ENCODE results near the gene KRTAP12-4. TPM values are rescaled to one million over a fixed set of nuclear protein-coding genes. Genes with fewer than 3 reads are reported as not detected.
"Not testable (repeated sequence)": the region's sequence is repeated elsewhere in the genome, so short reads cannot be mapped to it uniquely, and the experiment has no call there.

The KRTAP12-4 gene
- total RNA-seq, 4 donors from 2014 or later: not detected

DNA sequence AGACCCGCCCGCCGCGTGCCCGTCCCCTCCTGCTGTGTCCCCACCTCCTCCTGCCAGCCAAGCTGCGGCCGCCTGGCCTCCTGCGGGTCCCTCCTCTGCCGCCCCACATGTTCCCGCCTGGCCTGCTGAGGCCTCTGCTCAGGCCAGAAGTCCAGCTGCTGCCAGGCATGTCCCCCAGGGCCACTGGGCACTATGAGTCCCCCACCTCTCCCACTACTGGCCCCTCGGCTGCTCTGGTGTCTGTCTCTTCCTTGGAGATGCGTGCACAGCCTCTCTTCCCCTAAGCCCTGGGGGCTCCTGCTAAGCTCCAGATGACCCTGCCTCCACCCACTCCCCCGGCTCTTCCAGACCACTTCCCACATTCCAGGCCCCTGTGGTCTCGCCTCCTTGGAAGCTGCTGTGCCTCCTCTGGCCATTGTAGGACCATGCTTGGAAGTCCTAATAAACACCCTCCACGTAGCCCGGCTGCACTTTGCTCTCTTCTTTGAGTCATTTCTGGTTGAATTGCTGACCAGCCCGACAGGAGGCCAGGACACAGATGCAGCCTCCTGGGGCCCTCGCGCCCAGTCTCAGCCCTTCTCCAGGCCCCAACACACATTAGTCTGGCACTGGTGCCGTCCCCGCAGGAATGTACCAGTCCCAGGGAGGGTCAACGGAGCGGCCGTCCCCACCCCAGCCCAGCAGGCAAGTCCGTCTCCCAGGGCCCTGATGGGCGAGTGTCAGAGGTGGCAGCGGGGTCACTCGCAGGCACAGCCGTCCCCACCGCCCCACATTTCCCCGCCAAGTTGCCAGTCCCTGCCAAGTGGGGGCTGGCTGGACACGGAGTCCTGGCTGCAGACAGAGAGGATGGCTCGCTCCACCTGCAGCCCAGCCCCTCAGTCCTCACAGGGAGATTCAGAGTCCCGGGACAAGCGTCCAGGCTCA is 43.6 kb upstream of the KRTAP12-4 start:
- H3K4me1 ChIP-seq: no peaks in the 10 kb centered on the region
- peaks cover 73% of the 10 kb centered on the region for H3K27me3 ChIP-seq
- WGBS: 60% methylated on average over 16 of the region's 35 CpGs
- no peak overlapping the region for H3K27ac ChIP-seq
- no peaks in the 10 kb centered on the region for H3K9me3 ChIP-seq
- no peak overlapping the region for H3K4me3 ChIP-seq
- no peaks in the 10 kb centered on the region for H3K36me3 ChIP-seq
- DNase-seq (ENCODE audit: low spot score in 2 of 2): no peak
- no peak for TF ChIP-seq POLR2A (IDR thresholded peaks at IDR 0.05)

GRCh38 chr21:44697172-44697810 is 42.8 kb upstream of the KRTAP12-4 start, which contains the start of gene KRTAP10-12:
KRTAP10-12 (plus strand) TSS chr21:44697172; CDS start chr21:44697202, 30 bp downstream.
- not testable (repeated sequence) for H3K9me3 ChIP-seq; H3K4me3 ChIP-seq; H3K27ac ChIP-seq; H3K4me1 ChIP-seq; DNase-seq (ENCODE audit: low spot score in 2 of 2); H3K36me3 ChIP-seq
- H3K27me3 ChIP-seq: peaks cover 66% of the 10 kb centered on the region
- 53% methylated on average over 21 of the region's 21 CpGs for WGBS

GRCh38 chr21:44696572-44696971 is 42.1 kb upstream of the KRTAP12-4 start:
- TF ChIP-seq EP300 (IDR thresholded peaks at IDR 0.05): no peak
- no peak for TF ChIP-seq POLR2A (IDR thresholded peaks at IDR 0.05)
- TF ChIP-seq POLR2AphosphoS5 (IDR thresholded peaks at IDR 0.05): no peak
- TF ChIP-seq, protein P1, sequence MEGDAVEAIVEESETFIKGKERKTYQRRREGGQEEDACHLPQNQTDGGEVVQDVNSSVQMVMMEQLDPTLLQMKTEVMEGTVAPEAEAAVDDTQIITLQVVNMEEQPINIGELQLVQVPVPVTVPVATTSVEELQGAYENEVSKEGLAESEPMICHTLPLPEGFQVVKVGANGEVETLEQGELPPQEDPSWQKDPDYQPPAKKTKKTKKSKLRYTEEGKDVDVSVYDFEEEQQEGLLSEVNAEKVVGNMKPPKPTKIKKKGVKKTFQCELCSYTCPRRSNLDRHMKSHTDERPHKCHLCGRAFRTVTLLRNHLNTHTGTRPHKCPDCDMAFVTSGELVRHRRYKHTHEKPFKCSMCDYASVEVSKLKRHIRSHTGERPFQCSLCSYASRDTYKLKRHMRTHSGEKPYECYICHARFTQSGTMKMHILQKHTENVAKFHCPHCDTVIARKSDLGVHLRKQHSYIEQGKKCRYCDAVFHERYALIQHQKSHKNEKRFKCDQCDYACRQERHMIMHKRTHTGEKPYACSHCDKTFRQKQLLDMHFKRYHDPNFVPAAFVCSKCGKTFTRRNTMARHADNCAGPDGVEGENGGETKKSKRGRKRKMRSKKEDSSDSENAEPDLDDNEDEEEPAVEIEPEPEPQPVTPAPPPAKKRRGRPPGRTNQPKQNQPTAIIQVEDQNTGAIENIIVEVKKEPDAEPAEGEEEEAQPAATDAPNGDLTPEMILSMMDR (IDR thresholded peaks at IDR 0.05): no peak
- Histone ChIP-seq H3K27ac (no peak overlapping the region), H3K27me3 (peaks cover 58% of the 10 kb centered on the region), H3K9me3 (no peaks in the 10 kb centered on the region), H3K4me3 (no peak overlapping the region), H3K4me1 (no peaks in the 10 kb centered on the region), H3K36me3 (no peaks in the 10 kb centered on the region)
- no peak for DNase-seq (ENCODE audit: low spot score in 2 of 2)
- WGBS: 68% methylated on average over 10 of the region's 10 CpGs

- H3K27me3 ChIP-seq: peaks cover 49% of the 10 kb centered on the region
- TF ChIP-seq POLR2A (IDR thresholded peaks at IDR 0.05): no peak
- no peak for TF ChIP-seq POLR2AphosphoS5 (IDR thresholded peaks at IDR 0.05)
- TF ChIP-seq, protein P1 (IDR thresholded peaks at IDR 0.05): no peak
- TF ChIP-seq EP300 (IDR thresholded peaks at IDR 0.05): no peak
- no peak for DNase-seq (ENCODE audit: low spot score in 2 of 2)
Observed at GRCh38 chr21:44695641-44696040, 41.2 kb upstream of the KRTAP12-4 start.

DNA sequence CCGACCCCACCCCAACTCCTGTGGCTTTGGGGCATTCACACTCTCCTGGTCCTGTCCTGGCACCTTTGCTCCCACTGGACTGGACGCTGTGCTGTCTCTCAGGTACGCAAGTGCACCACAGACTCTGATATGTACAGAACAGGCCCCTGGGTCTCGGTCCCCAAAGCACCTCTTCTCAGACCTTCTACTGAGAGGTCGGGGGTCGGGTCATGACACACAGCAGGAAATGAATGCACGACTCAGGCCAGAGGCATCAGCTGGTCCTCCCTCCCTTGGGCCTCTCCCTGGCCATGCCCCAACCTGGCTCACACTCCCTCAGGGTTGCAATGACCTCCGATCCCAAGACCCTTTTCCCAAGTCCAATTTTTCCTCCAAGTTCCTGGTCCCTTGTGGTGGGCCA is 40.7 kb upstream of the KRTAP12-4 start:
- Histone ChIP-seq H3K4me3 (no peak overlapping the region), H3K9me3 (no peaks in the 10 kb centered on the region), H3K36me3 (no peaks in the 10 kb centered on the region), H3K27me3 (peaks cover 44% of the 10 kb centered on the region), H3K4me1 (no peaks in the 10 kb centered on the region), H3K27ac (no peak overlapping the region)
- DNase-seq (ENCODE audit: low spot score in 2 of 2): no peak
- TF ChIP-seq POLR2A (IDR thresholded peaks at IDR 0.05) (no peak), EP300 (IDR thresholded peaks at IDR 0.05) (no peak), POLR2AphosphoS5 (IDR thresholded peaks at IDR 0.05) (no peak)
- TF ChIP-seq, protein P1 (IDR thresholded peaks at IDR 0.05): no peak
- 71% methylated on average over 1 of the region's 8 CpGs for WGBS

More at GRCh38 chr21:44695641-44696040, 41.2 kb upstream of the KRTAP12-4 start:
- H3K4me1 ChIP-seq: no peaks in the 10 kb centered on the region
- H3K27ac ChIP-seq: no peak overlapping the region
- no peak overlapping the region for H3K4me3 ChIP-seq
- WGBS: 78% methylated on average over 8 of the region's 8 CpGs
- H3K36me3 ChIP-seq: no peaks in the 10 kb centered on the region
- no peaks in the 10 kb centered on the region for H3K9me3 ChIP-seq

- Histone ChIP-seq H3K36me3 (no peaks in the 10 kb centered on the region), H3K4me1 (no peaks in the 10 kb centered on the region), H3K27ac (no peak overlapping the region), H3K4me3 (no peak overlapping the region), H3K9me3 (no peaks in the 10 kb centered on the region), H3K27me3 (peaks cover 40% of the 10 kb centered on the region)
- TF ChIP-seq EP300 (IDR thresholded peaks at IDR 0.05) (no peak), POLR2AphosphoS5 (IDR thresholded peaks at IDR 0.05) (no peak), POLR2A (IDR thresholded peaks at IDR 0.05) (no peak)
- TF ChIP-seq, protein P1 (IDR thresholded peaks at IDR 0.05): no peak
- 78% methylated on average over 11 of the region's 11 CpGs for WGBS
- no peak for DNase-seq (ENCODE audit: low spot score in 2 of 2)
Observed at GRCh38 chr21:44694776-44695175, 40.3 kb upstream of the KRTAP12-4 start.

Data from suprapubic skin (tissue), 4 donors.